Forelimb muscle (tissue), 1 donor: ENCODE results near the gene SLC6A16. TPM values are rescaled to one million over a fixed set of nuclear protein-coding genes. Genes with fewer than 3 reads are reported as not detected.
"Not testable (repeated sequence)": the region's sequence is repeated elsewhere in the genome, so short reads cannot be mapped to it uniquely, and the experiment has no call there.

Experiments
- DNase-seq: peaks from one replicate; pipeline ENCODE4 v3.0.0-alpha.2; 2013; ENCODE audit warnings: low read depth
- polyA plus RNA-seq: library from polyadenylated mRNA; unstranded; fragments of 120-200 nt; gene quantifications from one replicate; pipeline ENCODE4 v1.2.1, GENCODE V29; 2013; ENCODE audit not compliant: insufficient read length

Gene SLC6A16
- polyA plus RNA-seq, 1 donor: 1.0 TPM

- DNase-seq: no peak
Measured at GRCh38 chr19:49271080-49271753, 53.8 kb downstream of the SLC6A16 start.

GRCh38 chr19:49266409-49266808 is 58.6 kb downstream of the SLC6A16 start:
- DNase-seq: not testable (repeated sequence)

- no peak for DNase-seq
Measured at GRCh38 chr19:49264258-49264657, 60.7 kb downstream of the SLC6A16 start.

GRCh38 chr19:49261602-49262001 is 63.4 kb downstream of the SLC6A16 start:
- DNase-seq: no peak

GRCh38 chr19:49256691-49257090 is 68.3 kb downstream of the SLC6A16 start:
- no peak for DNase-seq

- no peak for DNase-seq
Measured at GRCh38 chr19:49255674-49256073, 69.3 kb downstream of the SLC6A16 start.

GRCh38 chr19:49249933-49250332 is 75.1 kb downstream of the SLC6A16 start:
- DNase-seq: no peak

GRCh38 chr19:49247676-49248075 is 77.3 kb downstream of the SLC6A16 start:
- no peak for DNase-seq

- no peak for DNase-seq
Measured at GRCh38 chr19:49244256-49244655, 80.7 kb downstream of the SLC6A16 start.

- no peak for DNase-seq
Measured at GRCh38 chr19:49243726-49244125, 81.3 kb downstream of the SLC6A16 start.

- no peak for DNase-seq
Measured at GRCh38 chr19:49243129-49243528, 81.9 kb downstream of the SLC6A16 start.

GRCh38 chr19:49241769-49242168 is 83.2 kb downstream of the SLC6A16 start:
- no peak for DNase-seq

Other genes starting within 250 kb of the SLC6A16 start
- 218 TPM for gene SNRNP70, start 239.7 kb downstream of the SLC6A16 start, polyA plus RNA-seq
- 16.1 TPM for gene LIN7B, start 210.8 kb downstream of the SLC6A16 start, polyA plus RNA-seq
- 0.33 TPM for gene C19orf73, start 206.0 kb downstream of the SLC6A16 start, polyA plus RNA-seq
- gene PPFIA3, start 205.6 kb downstream of the SLC6A16 start, polyA plus RNA-seq: 7.8 TPM
- 178 TPM for gene HRC, start 169.8 kb downstream of the SLC6A16 start, polyA plus RNA-seq
- gene TRPM4, start 167.4 kb downstream of the SLC6A16 start, polyA plus RNA-seq: 32.7 TPM
- 19.9 TPM for gene CD37, start 10.2 kb upstream of the SLC6A16 start, polyA plus RNA-seq
- gene TEAD2, start 37.2 kb upstream of the SLC6A16 start, polyA plus RNA-seq: 54.4 TPM
- gene DKKL1, start 38.7 kb upstream of the SLC6A16 start, polyA plus RNA-seq: 2.4 TPM
- gene KASH5, start 63.1 kb upstream of the SLC6A16 start, polyA plus RNA-seq: not detected
- gene PTH2, start 98.2 kb upstream of the SLC6A16 start, polyA plus RNA-seq: not detected
- 0.09 TPM for gene GFY, start 100.2 kb upstream of the SLC6A16 start, polyA plus RNA-seq
- 1.2 TPM for gene SLC17A7, start 116.3 kb upstream of the SLC6A16 start, polyA plus RNA-seq
- gene PIH1D1, start 126.6 kb upstream of the SLC6A16 start, polyA plus RNA-seq: 43.1 TPM
- 10.1 TPM for gene ALDH16A1, start 128.0 kb upstream of the SLC6A16 start, polyA plus RNA-seq
- 3.2 TPM for gene FLT3LG, start 149.0 kb upstream of the SLC6A16 start, polyA plus RNA-seq
- 5,065 TPM for gene RPL13A, start 162.4 kb upstream of the SLC6A16 start, polyA plus RNA-seq
- 3,524 TPM for gene RPS11, start 171.2 kb upstream of the SLC6A16 start, polyA plus RNA-seq
- 162 TPM for gene FCGRT, start 187.5 kb upstream of the SLC6A16 start, polyA plus RNA-seq
- gene RCN3, start 202.8 kb upstream of the SLC6A16 start, polyA plus RNA-seq: 59.8 TPM